Lung microvascular endothelial cell (primary cell): ENCODE data around the gene APRT. TPM values are rescaled to one million over a fixed set of nuclear protein-coding genes. Genes with fewer than 3 reads are reported as not detected.
"Not testable (repeated sequence)": the region's sequence is repeated elsewhere in the genome, so short reads cannot be mapped to it uniquely, and the experiment has no call there.

ENCODE experiments used
- DNase-seq, 2 donors: peaks; one replicate each; pipeline versions ENCODE4 v3.0.0 to v3.0.0-alpha.2; 2010; ENCODE audit warnings: low read depth in 2 of 2
- total RNA-seq: library from RNA; depleted of rRNA; stranded (reverse); fragments of >200 nt; gene quantifications from 2 replicates; pipeline ENCODE4 v1.2.1, GENCODE V29; 2014

The APRT gene
- total RNA-seq, 1 donor from 2014 or later = 92.7 TPM

DNA sequence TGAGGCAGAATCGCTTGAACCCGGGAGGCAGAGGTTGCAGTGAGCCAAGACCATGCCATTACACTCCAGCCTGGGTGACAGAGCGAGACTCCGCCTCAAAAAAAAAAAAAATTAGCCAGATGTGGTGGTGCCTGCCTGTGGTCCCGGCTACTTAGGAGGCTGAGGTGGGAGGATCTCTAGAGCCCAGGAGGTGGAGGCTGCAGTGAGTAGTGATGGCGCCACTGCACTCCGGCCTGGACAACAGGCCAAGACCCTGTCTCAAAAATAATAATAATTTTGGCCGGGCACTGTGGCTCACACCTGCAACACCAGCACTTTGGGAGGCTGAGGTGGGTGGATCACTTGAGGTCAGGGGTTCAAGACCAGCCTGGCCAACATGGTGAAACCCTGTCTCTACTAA is 23.0 kb downstream of the APRT start:
- DNase-seq = not testable (repeated sequence)

DNA sequence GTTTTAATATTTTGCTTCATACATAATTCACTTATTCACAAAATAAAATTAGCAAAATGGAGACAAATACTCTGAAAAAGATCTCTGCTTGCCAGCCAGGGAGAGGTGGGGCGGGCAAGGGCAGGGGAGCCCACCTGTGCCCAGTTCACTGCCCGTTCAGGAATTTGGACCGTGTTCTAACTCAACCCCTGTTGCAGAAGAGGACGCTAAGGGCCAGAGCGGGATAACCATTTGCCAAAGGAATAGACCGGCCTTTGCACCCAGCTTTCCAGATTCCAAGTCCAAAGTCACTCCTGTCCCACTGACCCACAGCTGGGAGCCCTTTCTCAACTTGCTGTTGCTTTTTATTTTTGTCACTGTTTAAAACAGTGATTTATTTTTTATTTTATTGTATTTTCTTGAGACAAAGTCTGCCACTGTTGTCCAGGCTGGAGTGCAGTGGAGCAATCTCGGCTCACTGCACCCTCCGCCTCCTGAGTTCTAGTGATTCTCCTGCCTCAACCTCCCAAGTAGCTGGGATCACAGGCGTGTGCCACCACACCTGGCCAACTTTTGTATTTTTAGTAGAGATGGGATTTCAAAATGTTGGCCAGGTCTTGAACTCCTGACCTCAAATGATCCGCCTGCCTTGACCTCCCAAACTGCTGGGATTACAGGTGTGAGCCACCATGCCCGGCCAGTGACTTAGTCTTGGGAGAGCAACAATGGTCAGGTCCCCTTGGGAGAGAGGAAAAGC is 24.0 kb downstream of the APRT start:
- DNase-seq = no peak

GRCh38 chr16:88785106-88785924 is 26.4 kb downstream of the APRT start, which contains the start of gene PIEZO1:
Gene PIEZO1, minus strand, starts transcription at chr16:88785220. Its CDS starts 256 bp downstream, at chr16:88784964.
- DNase-seq = peak; percentile 69 to 83

DNA sequence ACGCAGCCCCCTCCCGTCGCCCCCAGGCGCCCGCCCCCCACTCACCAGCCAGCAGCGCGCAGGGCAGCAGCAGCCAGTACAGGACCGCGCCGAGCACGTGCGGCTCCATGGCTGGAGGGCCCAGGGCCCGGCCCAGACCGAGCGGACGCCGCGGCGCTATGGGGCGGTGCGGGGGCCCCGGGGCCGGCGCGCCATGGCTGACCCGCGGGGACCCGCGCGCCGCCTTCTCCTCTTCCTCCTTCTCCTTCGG is 26.9 kb downstream of the APRT start:
- no peak for DNase-seq

DNA sequence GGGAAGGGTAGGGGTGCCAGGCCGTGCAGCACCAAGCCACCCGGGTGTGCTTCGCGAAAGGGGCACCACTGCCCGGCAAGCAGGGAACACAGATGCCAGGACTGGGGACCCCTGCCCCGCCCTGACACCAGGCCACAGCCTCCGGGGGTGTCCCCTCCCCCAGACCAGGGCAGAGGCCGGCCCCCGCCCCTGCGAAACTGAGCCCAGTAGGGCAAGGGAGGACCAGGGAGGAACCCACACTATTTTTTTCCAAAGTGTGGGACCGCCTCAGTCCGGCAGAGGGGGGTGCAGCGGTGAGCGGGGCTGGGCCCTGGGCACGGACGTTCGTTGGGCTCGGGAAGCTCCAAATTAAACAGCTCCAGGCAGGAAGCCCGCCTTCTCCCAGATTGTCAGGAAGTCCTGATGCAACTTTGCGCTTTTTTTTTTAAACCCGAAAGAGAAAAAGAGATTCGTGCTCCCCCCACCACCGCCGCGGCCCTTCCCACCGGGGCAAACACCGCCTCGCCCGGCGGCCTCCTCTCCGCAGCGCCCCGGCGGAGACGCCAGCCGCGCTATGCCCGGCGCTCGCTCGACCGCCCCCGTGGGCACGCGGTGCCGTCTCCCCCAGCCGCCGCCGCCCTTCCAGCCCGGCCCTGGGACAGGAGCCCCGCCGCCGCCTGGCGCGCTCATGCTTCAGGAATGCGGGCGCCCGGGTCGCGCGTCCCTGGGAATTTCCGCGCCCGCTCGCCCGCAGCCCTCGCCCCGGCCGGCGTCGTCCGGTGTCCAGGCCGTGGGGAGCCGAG is 27.5 kb downstream of the APRT start:
- peak; percentile 82 to 91 for DNase-seq

DNA sequence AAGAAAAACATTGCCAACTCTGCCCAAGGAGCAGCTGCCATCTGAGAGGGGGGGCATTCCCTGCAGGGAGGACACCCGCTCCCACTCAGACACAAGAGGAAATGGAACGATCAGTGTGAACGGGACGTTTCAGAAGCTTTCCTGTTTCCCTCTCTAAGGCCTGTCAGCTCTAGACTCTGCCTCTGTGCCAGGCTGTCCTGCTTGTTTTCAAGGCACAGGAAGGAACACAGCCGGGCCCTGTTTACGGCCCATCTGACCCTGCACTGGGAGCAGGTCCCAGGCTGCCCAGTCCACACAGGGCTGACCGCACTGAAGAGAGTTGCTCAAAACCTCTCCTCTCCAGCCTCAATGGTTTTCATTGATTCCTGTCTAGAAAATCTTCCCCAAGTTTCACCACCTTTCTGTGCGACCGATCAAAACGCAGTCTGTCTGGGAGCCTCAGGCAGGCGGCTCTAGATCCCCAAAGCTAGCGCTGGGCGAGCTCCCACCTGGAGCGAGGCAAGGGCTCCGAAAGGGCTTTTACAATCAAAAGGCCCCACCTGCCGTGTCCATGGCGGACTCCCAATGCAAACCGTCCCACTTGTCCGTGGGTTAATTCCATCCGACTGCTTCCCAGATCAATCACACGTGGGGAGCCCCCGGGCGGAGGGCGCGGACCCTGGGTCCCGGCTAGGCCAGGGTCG is 28.2 kb downstream of the APRT start:
- peak; percentile 75 for DNase-seq

DNA sequence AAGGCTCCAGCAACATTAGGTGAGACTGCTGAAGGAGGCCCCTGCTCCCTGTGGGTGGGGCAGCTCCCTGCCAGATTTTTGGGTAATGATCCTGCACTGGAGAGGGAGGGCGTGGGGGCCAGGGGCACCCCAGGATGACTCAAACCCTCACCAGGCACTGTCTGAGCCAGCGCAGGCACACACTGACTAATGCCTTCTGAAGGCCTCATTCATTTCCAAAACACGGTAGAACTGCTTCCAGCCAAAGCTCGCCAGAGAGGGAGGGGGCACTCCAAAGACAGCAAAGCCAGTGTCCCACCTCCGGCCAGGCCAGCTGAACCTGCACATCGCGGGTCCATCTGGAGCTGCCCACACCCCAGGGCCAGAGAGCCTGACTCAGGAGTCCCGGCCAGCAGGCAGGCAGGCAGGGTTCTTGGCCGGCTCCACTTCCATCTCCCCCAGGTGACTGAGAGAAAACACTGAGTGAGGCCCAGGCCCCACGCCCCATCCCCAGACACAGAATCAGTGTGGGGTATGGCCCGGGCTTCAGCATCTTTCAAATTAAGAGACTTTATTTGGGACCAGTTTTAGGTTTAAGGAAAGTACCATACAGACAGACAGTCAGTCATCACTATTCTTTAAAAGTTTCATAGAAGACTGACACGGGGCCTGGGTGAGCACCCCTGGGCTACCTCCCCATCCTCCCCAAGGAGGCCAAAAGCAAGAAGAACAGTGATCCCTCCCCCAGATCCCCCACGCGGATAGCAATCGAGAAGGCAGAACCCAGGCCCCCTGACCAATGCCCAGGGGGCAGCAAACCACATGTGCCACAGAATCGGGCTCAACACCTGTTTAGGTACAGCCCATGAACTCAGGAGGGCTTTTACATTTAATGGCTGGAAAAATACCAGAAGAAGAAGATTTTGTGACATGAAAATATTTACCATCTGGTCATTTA is 29.0 kb downstream of the APRT start:
- peak; percentile 42 to 63 for DNase-seq

- DNase-seq = no peak
Observed at GRCh38 chr16:88781140-88782077, 30.3 kb downstream of the APRT start.

- no peak for DNase-seq
Observed at GRCh38 chr16:88780142-88781062, 31.3 kb downstream of the APRT start.

GRCh38 chr16:88779406-88780141 is 32.2 kb downstream of the APRT start:
- peak in 1 of 2 donors; percentile 61 for DNase-seq

DNA sequence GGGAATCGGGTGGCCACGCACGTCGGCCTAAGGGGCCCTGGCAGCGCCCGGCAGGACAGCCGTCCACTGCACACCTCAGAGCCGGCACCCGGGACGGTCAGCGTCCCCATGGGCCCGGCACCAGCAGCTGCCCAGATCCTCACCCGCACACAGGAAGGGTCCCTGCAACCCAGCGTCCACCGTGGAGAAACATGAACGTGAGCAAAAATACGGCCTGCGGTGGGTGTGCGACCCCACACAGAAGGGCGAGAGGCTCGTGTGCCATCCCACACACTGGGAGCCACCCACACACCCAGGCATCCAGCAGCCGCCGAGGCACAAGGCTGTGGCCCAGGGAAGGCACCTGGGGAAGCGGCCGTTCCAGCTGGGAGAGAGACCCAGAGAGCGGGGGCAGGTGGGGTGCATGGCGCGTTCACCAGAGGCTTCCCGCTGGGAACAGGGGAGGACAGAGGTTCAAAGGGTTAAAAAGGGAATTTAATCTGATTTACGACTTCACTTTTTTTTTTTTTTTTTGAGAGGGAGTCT is 33.1 kb downstream of the APRT start:
- no peak for DNase-seq

DNA sequence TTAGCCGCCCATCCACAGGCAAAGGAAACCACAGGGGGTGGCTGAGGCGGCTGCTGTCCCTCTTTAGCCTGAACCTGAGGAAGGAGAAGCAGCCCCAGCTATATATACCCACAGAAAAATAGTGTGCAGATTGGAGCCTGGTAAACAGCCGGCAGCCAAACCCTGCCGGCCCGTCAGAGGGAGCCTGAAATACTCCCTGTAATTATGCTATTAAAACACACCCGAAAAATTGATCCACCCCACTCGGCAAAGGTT is 33.5 kb downstream of the APRT start:
- DNase-seq = no peak

- no peak for DNase-seq
Observed at GRCh38 chr16:88777471-88778270, 34.1 kb downstream of the APRT start.

DNA sequence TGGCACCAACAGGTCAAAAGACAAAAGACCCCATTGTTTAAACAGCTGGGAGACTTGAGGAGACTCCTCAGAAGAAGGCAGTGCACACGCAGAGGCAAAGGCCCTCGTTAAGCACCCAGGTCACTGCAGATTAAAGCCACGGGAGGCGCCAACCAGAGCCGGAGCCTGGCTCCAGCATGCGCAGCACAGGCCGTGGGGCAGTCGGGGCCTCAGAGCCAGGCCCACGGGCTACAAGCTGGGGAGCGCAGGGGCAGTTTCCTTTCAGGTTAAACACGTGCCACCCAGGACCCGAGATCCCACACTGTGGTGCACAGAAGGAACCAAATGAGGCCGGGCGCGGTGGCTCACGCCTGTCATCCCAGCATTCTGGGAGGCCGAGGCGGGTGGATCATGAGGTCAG is 35.9 kb downstream of the APRT start:
- no peak for DNase-seq

DNA sequence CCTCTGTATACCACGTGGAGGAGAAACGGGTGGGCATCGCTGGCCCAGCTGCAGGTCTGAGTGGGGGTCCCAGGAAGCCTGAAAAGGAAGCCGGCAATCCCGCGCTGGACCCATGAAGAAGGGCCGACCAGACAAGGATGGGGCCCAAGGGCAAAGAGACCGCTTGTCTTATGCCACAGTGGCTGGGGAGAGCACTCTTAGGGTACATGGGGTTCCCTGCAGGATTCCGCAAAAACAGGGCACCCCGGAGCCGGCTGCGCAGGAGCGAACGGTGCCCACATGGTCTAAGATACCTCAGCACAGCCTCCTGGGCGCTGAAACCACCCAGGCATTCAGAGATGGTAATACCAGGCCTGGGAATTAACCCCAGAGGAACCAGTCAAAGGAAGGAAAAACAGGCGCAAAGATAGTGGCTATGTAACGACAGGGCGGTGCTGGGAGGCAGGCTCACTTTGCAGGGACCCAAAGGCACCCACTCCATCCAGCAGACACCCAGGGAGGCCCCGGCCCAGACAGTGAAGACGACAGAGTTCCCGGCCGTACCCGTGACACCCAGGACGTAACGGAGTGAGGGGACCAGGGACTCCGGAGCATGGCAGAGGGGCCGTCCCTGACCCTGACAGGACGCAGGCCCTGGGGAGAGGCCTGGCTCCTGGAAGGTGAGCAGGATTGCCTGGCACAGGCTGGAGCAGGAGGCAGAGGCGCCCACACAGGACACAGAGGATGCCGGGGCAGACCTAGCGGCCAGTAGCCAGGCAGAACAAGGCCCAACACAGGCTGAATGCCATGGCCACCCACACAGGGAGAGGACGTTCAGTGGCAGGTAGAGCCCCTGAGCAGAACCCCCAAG is 37.0 kb downstream of the APRT start:
- DNase-seq = no peak

- peak; percentile 86 to 88 for DNase-seq
Observed at GRCh38 chr16:88773812-88774291, 37.9 kb downstream of the APRT start.
